GM12872 (cell line): ENCODE results near the gene TWIST2.

Experiments used
- TF ChIP-seq, protein P1 (sequence below): IDR thresholded peaks from 3 replicates; pipeline ENCODE4 v1.5.1; 2011; ENCODE audit warnings: low read depth, mild to moderate bottlenecking, low read length, moderate library complexity; ENCODE audit not compliant: insufficient read depth

The TWIST2 gene

DNA sequence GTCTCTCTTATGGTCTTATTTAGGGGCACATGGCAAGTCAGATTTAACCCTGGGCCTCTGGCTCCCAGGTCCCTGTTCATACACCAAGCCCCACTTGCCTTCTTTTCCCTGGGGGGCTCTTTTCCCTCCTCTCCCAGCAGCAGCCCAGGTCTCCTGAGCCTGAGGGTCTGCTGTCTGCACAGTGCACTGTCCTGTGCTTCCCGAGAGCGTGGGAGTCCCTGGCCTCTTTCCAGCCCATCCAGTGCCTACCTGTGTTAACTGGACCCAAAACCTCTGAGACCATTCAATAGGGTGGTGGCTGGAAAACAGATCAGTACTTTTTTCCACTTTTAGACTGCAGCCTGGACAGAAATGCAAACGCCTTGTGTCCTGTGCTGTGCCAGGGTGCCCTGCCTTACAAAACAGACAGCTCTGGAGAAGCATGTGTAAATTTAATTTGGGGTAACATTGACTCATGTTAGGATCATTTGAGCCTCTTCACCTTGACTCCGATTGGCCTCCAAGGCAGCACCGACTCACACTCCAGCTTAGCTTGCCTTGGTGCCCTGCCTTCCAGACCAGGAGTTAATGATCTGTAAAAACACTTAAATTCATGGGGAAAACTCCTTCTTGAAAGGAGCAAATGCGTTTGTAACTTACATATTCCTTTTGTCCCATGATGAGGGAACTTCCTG lies 34.3 kb downstream of the TWIST2 start:
- TF ChIP-seq, protein P1, sequence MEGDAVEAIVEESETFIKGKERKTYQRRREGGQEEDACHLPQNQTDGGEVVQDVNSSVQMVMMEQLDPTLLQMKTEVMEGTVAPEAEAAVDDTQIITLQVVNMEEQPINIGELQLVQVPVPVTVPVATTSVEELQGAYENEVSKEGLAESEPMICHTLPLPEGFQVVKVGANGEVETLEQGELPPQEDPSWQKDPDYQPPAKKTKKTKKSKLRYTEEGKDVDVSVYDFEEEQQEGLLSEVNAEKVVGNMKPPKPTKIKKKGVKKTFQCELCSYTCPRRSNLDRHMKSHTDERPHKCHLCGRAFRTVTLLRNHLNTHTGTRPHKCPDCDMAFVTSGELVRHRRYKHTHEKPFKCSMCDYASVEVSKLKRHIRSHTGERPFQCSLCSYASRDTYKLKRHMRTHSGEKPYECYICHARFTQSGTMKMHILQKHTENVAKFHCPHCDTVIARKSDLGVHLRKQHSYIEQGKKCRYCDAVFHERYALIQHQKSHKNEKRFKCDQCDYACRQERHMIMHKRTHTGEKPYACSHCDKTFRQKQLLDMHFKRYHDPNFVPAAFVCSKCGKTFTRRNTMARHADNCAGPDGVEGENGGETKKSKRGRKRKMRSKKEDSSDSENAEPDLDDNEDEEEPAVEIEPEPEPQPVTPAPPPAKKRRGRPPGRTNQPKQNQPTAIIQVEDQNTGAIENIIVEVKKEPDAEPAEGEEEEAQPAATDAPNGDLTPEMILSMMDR, result no peak

DNA sequence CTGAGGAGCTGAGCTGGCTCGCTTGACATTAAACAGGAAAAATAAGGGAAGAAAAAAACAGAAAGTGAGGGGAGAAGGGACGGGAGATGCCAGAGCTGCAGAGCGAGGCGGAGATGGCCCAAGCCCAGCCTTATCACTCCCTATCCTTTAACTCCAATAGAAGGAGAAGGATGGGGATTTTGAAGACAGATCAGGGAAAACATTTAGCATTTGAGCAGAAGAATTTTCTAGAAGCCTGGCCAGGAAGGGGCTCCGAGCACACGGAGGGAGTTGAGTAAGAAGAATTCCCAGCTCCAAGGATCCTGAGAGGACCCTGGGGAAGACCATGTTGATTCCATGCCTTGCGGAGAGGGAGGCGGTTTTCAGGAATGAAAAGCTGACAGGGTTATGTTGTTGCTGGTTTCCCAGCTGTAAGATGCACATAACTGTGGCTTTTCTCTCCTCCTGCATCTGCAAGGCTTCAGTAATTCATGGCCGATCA lies 35.6 kb downstream of the TWIST2 start:
- TF ChIP-seq, protein P1, result no peak

DNA sequence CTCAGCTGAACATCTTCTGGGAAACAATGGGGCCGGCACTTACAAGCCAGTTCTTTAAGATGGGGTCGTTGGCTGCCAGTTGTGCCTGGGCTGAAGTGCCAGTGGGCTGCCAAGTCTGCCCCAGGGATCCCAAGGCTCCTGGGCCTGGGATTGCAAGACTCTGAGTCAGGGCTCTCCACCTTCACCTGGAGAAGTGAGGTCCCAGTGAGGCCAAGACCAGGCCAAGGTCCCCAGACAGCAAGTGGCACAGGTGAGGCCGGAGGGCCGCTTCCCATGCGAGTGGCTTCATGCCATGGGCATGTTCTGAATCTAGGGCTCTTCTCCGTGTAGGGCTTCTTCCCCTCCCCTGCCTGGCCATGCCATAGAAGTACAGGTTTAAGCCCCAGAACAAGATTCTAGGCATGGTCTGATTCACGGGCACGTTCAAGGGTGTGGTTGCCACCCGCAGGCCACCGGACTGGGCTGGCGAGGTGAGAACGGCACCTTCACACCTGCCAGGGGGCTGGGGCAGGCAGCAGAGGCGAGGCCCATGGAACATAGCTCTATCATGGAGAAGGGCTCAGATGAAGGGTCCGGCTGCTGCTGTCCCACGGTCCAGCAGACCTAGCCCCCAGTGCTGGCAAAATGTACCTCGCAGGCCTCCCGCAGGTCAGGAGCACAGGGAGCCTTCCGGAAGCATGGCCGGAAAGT lies 36.4 kb downstream of the TWIST2 start:
- TF ChIP-seq, protein P1, result no peak

DNA sequence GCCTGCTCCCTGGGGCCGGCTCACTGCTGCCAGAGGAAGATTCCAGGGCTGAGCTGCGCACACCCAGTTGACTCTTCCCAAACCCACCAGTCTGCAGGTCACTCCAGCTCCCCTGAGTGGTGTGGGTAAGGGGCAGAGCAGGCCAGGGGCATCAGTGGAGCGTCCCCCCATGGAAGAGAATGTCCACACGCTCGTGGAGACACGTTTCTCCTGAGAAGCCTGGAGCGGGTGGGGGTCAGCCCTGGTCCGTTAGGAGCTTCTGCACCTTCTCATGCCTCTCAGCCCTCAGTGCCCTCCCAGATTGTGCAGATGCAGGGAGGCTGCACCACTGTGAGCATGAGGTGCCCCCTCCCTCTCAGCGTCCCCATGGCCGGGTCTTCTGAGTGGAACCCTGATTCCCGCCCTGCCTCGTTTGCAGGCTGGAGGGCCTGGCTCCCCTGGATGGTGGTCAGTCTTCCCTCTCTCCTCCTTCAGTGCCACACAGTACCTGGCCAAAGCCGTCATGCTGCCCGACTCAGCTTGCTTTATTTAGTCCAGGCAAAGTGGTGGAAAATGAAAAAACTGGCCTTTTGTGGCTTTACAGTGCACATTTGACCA lies 37.0 kb downstream of the TWIST2 start:
- TF ChIP-seq, protein P1, result no peak

DNA sequence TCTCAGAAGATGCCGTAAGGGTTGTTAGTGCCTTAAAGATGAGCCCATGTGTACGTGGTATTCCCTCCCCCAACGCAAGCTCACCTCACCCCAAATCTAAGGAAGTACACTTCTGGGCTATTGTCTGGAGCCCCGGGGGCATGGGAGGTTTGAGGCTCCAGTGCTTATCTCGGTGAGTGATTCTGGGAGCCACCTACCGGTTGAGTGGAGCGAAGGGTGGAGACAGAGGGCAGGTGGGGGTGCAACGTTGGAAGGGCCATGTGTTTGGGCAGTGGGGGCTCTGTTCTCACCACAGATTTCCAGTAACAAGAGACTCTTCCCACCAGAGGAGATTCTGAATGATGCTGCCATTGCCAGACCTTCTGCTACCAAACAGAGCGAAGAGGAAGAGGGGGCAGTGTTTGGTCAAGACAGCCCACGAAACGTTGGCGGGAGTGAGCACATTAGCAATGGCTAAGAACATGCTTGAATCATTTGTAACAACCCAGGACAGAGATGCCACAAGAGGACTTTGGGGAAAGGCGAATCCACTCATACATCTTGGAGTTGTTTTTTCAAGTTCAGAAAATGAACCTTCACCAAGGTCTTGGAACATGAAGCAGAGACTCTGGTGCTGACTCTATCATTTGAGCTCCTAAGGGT lies 38.7 kb downstream of the TWIST2 start:
- TF ChIP-seq, protein P1, result no peak

DNA sequence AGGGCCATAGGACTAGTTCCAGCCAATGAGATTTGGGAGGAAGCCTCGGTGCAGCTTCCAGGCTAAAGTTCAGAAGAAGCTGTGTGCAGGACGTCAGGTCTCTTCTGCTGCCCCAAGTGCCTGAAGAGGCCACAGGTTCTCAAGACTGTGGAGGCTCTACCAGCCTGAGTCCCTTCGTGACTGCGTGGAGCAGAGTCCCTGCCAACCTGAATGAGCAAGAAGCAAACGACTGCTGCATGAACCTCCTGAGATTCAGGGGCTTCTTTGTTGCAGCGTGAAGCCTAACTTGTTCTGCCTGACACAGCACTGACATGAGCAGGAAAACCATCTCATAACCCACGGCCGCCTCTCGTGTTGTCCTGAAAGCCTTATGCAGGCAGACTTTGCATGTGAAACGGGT lies 39.7 kb downstream of the TWIST2 start:
- TF ChIP-seq, protein P1, result no peak

DNA sequence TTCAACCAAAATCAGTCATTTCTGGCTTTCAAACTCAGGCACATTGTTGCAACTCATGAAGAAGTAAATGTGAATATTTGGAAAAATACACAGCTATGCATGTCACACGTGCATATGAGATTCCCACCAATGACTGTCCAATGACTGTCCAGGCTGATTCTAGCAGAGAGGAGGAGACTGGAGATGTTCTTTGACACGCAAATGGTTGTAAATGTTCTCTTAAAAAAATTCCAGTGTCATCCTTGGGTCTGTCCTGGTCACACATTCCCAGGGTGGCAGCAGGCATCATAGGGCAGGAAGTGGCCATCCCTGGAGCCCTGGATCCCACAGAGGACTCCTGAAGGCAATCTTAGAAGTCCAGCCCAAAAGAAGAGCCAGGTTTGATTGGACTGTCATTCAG lies 40.9 kb downstream of the TWIST2 start:
- TF ChIP-seq, protein P1, result no peak
